GDM1 (cell line): Measurements from ENCODE around the gene RNU2-63P.
A peak's percentile ranks its signal among the peaks of the same experiment; 100 is the strongest.
"Not testable (repeated sequence)": the region's sequence is repeated elsewhere in the genome, so short reads cannot be mapped to it uniquely, and the experiment has no call there.

Experiments
- DNase-seq: peaks from one replicate; lab custom pipeline; 2025; lab: John Stamatoyannopoulos, UW

The RNU2-63P gene

GRCh38 chr2:88016086-88016959 lies at the start of gene RNU2-63P:
Gene RNU2-63P (minus strand): TSS chr2:88016547.
- peak; percentile 75 for DNase-seq

DNA sequence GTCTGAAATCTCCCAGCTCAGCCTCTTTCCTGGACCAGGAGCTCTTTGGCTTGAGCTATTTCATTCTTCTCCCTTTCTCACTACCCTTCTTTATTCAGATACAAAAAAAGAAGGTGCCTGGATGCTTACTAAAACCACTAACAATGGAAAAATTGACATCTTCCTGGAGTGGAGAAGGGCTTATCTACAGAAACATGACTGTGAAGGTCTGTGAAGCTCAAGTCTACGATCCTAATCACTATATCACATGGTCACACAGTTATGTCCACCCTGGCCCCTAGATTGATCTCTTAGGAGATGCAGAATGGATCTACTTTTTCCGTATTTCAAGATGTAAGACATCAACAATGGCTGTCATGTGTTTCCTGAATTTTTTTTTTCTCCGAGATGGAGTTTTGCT lies 44.9 kb upstream of the RNU2-63P start:
- DNase-seq = no peak

DNA sequence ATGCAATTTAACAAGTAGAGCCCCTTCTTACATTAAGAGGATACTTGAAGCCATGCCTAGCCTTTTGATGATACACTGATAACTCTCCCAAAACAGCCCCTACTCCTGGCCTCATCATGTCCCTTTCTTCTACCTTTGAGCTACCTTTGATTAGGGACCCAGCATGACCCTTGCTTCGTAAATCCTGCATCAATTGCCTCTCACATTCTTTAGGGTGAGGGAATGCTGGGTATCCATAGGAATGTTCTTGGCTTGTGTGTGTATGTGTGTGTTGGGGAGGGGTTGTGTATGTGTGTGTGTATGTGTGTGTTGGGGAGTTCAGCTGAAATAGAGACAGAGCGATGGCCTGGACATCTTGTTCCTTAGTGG lies 44.5 kb upstream of the RNU2-63P start:
- DNase-seq = no peak

DNA sequence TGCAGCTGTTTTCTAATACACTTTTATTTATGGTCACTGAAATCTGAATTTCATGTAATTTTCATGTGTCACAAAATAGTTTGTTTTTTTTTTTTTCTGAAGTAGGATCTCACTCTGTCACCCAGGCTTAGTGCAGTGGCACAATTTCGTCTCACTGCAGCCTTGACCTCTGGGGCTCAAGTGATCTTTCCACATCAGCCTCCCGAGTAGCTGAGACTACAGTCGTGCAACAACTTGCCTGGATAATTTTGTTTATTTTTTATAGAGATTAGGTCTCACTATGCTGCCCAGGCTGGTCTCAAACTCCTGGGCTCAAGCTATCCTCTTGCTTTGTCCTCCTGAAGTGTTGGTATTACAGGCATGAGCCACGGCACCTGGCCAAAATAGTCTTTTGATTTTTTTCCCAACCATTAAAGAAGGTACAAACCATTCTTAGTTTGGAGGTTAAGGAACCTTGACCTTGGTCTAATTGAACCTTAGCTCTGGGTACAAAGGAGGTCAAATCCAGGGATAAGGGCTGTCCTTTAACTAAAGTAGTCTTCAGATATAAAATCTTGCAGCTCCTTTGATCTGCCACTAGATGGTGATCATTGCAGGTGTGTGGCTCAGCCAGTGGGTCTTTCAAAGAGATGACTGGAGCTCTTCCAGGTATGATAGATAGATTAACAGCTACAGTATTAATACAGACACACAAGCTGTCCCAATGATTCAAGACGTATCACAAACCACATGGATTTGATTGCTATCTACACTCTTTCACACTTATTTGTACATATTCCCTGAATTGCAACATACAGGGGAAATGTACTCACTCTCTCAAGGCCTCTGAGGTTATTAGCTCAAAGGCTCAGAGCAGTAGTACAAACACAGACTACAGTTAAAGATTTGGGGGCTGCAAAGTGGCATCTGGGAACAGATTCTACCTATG lies 43.9 kb upstream of the RNU2-63P start:
- no peak for DNase-seq

GRCh38 chr2:88058191-88058590 lies 41.8 kb upstream of the RNU2-63P start:
- no peak for DNase-seq

DNA sequence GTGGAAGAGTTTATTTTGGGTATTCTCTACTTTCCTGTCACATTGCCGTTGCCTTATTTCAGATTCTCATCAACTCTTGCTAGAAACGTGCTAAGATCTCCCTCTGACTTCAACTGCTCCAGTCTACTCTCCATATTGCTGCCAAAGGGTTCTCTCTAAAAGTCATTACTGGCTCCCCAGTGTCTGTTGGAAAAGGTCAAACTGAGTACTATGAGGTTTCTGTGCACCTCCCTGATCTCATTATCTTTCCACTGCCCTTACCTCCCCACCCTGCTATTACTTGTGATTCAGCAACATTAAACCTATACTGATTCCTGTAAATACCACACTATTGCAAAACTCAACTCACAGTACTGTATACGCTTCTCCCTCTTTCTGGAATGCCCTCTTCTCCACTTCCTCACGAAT lies 41.1 kb upstream of the RNU2-63P start:
- DNase-seq = no peak

DNA sequence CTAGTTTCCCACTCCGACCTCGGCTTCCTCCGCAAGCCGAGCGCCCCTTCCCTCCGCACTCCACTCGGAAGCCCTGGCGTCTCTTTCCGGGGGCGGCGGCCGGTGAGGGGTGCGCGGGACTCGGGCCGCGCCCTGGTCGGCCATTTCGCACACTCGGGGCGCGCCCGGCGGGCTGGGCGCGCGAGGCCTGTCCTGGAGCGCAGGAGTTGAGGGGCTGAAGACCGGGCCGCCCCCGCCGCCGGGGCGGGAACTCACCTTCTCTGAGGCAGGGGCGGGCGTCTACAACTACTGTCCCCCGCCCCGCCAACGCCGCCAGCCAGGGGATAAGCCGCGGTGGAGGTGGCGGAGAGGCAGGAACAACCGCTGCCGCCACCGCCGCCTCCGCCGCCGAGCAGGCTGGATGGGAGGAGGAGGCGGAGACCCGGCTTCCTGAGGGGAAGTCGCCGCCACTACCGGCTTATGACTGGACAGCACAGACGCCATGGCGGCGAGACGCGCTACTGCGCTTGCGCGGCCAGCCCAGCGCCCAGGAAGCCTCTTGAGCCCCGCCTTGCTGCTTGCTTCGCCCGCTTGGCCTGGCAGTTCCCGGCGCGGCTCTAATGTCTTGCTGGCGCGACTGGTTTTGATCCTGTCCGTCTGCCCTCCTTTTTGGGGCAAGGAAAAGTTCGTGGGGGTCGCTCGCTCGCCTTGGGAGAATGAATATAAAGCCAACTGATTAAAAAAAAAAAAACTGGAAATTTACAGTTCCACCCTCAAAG lies 39.2 kb upstream of the RNU2-63P start, which contains the start of gene KRCC1:
Gene KRCC1 (minus strand): TSS at position 413 of the 758 bp plus-strand sequence. CDS start 27,220 bp downstream, outside the sequence.
- DNase-seq = peak; percentile 94

GRCh38 chr2:88054782-88055370 lies 38.5 kb upstream of the RNU2-63P start:
- DNase-seq = no peak

DNA sequence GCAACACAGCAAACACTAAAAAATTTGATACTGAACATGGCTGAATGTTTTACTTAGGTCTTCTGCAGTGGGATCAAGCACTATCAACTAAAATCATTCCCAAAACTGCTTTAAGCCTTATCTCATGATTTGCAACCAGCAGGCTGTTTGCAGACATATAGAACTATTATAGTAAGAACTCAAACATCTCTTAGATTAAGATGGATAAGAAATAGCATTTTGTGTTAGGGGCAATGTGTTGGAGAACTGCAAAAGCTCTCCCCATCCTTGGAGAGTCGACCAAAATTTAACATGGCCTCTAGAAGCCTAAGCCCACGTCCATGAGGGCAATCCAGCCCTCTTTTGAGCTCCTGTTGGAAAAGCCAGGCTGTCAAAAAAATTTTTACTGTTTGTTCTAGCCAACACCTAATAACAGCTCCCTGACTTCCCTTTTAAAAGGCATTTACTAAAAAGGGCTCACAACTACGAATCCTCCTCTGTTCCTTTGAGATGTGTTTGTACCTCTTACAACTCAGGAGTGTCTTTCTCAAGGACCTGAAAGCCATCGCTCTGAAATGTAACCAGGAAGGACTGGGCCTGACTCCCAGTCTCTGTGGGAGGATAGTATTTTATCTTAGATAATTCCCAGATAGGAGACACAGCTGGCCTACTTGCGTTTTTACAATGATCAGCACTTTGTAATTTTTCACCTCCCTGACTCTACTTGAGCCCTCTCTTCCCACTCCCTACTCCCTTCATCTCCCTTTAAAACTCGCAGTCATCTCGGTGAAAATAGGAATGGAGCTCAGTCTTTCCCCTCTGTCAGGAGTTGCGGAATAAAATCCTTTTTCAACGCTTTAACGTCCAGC lies 37.8 kb upstream of the RNU2-63P start:
- no peak for DNase-seq

- no peak for DNase-seq
These were observed 36.9 kb upstream of the RNU2-63P start for GRCh38 chr2:88053296-88053695.

DNA sequence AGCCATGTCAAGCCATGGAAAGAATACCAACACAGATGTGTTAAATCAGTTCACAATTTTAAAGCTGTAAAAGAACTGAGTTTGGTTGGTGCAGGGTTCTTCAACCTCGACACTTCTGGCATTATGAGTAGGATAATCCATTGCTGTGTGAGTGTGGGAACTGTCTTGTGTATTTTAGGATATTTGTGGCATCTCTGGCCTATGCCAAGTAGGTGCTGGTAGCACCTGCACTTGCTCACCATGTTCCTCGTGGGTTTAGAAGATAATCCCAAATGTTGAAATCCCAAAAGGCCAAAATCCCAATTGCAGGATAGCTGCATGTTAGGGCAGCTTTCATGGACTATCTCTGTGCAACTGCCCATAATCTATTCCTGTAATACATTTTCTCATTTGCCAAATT lies 35.4 kb upstream of the RNU2-63P start:
- no peak for DNase-seq

GRCh38 chr2:88049622-88050021 lies 33.3 kb upstream of the RNU2-63P start:
- DNase-seq = no peak

DNA sequence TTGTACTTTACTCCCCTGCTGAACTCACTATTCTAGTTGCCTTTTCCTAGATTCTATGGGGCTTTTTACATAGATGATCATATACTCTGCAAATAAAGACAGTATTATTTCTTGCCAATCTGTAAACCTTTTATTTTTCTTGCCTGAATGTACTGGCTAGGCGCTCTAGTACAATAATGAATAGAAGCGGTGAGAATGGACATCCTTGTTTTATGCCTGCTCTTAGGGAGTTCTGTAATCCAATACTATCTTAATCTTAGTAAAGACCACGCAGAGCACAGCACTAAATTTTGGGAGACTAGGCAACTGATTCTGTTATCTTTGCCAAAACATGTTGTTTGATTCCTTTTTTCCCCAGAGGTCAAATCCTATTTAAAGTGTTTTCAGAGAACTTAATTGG lies 32.2 kb upstream of the RNU2-63P start:
- DNase-seq = no peak

DNA sequence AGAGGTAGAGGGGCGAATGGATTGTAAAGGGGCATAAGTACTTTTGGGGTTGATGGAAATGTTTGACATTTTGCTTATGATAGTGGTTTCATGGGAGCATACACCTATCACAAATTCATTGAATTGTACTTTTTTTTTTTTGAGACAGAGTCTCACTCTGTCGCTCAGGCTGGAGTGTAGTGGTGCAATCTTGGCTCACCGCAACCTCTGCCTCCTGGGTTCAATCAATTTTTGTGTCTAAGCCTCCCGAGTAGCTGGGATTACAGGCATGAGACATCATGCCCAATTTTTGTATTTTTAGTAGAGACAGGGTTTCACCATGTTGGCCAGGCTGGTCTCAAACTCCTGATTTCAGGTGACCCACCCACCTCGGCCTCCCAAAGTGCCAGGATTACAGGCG lies 29.2 kb upstream of the RNU2-63P start:
- not testable (repeated sequence) for DNase-seq

GRCh38 chr2:88042476-88042875 lies 26.1 kb upstream of the RNU2-63P start:
- no peak for DNase-seq

- DNase-seq = no peak
These were observed 22.1 kb upstream of the RNU2-63P start for GRCh38 chr2:88038263-88039105.

- DNase-seq = no peak
These were observed 20.3 kb upstream of the RNU2-63P start for GRCh38 chr2:88036606-88037005.

DNA sequence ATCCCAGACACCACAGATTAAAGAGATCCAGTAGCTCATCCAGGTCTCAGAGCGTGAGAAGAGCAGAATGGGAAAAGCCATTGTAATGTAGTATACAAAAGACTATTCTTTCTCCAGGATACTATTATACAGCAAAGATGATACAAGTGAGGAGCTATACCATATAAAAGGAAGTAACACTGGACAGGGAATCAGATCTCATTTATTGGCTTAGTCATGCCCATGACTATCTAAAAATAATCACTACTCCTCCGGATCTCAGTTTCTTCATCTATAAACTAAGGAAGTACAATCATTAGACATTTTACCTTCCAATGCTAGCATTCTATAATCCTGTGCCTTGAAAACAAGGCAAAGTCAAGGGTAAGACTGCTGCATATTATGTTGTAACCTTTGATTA lies 19.8 kb upstream of the RNU2-63P start:
- no peak for DNase-seq

DNA sequence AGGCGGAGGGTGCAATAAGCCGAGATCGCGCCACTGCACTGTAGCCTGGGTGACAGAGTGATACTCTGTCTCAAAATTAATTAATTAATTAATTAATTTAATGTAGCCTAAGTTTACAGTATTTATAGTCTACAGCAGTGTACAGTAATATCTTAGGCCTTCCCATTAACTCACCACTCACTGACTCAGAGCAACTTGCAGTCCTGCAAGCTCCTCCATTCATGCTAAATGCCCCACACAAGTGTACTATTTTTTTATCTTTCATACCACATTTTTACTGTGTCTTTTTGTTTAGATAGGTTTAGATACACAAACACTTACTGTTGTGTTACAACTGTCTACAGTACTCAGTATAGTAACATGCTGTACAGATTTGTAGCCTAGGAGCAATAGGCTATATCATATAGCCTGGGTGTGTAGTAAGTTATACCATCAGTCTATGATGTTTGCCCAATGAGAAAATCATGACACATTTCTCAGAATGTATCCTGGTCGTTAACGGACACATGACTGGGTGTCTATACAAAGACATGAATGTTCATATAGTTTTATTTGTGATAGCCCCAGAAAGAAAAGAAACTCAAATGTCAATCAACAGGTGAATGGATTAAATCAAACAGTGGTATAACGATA lies 15.8 kb upstream of the RNU2-63P start:
- no peak for DNase-seq
